Prostate gland (tissue), 2 donors: ENCODE results near the gene CENPB.

Experiments
- POLR2A ChIP-seq: fragments of 450-650 bp; IDR thresholded peaks from one replicate; pipeline ENCODE4 v1.6.1; 2016; ENCODE audit warnings: antibody characterized with exemption, mild to moderate bottlenecking
- TF ChIP-seq, protein P1 (sequence below), 4 experiments: fragments of 200-600 bp in 2 of 4; fragments of 450-650 bp in 2 of 4; sonication (generic) in 2 of 4; IDR thresholded peaks; 1 replicate in 3 of 4; 2 replicates in 1 of 4; pipeline ENCODE4 v1.5.1; 2016 to 2019; ENCODE audit warnings: antibody characterized with exemption in 4 of 4, mild to moderate bottlenecking in 2 of 4, moderate library complexity in 2 of 4

DNA sequence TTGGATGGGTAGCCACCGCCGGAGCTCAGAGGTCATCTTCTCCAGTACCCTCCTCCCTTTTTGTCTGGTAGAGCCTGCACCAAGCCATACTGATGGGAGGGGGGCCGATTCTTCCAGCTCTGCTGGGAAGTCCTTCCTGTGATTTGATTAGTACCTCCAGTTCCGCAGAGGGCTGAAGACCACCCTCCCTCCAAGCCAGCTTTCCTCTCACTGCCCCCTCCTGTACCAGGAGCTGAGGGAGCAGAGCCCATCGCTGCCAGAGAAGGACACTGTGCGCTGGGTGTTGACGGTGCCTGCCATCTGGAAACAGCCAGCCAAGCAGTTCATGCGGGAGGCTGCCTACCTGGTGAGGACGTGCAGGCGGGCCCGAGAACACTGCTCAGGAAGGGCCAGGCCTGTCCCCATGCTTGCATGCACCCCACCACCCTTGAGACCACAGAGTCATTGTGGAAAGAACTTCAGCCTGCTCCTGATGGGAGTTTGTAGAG lies 40.8 kb downstream of the CENPB start:
- TF ChIP-seq, protein P1, sequence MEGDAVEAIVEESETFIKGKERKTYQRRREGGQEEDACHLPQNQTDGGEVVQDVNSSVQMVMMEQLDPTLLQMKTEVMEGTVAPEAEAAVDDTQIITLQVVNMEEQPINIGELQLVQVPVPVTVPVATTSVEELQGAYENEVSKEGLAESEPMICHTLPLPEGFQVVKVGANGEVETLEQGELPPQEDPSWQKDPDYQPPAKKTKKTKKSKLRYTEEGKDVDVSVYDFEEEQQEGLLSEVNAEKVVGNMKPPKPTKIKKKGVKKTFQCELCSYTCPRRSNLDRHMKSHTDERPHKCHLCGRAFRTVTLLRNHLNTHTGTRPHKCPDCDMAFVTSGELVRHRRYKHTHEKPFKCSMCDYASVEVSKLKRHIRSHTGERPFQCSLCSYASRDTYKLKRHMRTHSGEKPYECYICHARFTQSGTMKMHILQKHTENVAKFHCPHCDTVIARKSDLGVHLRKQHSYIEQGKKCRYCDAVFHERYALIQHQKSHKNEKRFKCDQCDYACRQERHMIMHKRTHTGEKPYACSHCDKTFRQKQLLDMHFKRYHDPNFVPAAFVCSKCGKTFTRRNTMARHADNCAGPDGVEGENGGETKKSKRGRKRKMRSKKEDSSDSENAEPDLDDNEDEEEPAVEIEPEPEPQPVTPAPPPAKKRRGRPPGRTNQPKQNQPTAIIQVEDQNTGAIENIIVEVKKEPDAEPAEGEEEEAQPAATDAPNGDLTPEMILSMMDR (IDR thresholded peaks at IDR 0.05): no peak
- TF ChIP-seq POLR2A: no peak
